WTC11 (cell line): ENCODE data around the gene PSMD8. TPM values are rescaled to one million over a fixed set of nuclear protein-coding genes. Genes with fewer than 3 reads are reported as not detected.

Experiments
- ATAC-seq: fragments of 200-7000 bp; cut with Tn5 transposase; 2 replicates; pipeline ENCODE4 v1.10.0; 2021; ENCODE audit warnings: mild to moderate bottlenecking, moderate library complexity
- CTCF ChIA-PET: fragments of 300-600 bp; sonication (Branson Sonifier 250); formaldehyde crosslinking; loops from one replicate; lab custom pipeline; 2021; ENCODE audit warnings: antibody characterized with exemption; lab: Charles Lee
- POLR2A ChIA-PET: fragments of 350-600 bp; sonication (Branson Sonifier 250); formaldehyde crosslinking; loops from one replicate; lab custom pipeline; 2021; ENCODE audit warnings: antibody characterized with exemption; lab: Charles Lee
- DNase-seq: peaks from one replicate; pipeline ENCODE4 v3.0.0; 2021; ENCODE audit warnings: low spot score
- H3K27ac Mint-ChIP-seq: 2 replicates; pipeline ENCODE4 v1.8.0; 2021; ENCODE audit warnings: mixed read lengths
- H3K27me3 Mint-ChIP-seq: 2 replicates; pipeline ENCODE4 v1.8.0; 2021; ENCODE audit warnings: low read depth, mild to moderate bottlenecking, moderate library complexity, mixed read lengths
- H3K36me3 Mint-ChIP-seq: 2 replicates; pipeline ENCODE4 v1.8.0; 2021; ENCODE audit warnings: mixed read lengths
- H3K4me1 Mint-ChIP-seq: 2 replicates; pipeline ENCODE4 v1.8.0; 2022; ENCODE audit warnings: mixed read lengths
- H3K4me3 Mint-ChIP-seq: 2 replicates; pipeline ENCODE4 v1.8.0; 2021; ENCODE audit warnings: mild to moderate bottlenecking, moderate library complexity, mixed read lengths
- H3K9me3 Mint-ChIP-seq: 2 replicates; pipeline ENCODE4 v1.8.0; 2021; ENCODE audit warnings: mixed read lengths
- ATF1 ChIP-seq: sonication (generic); formaldehyde crosslinking; IDR thresholded peaks from 2 replicates; pipeline ENCODE4 v1.8.1; 2023; ENCODE audit warnings: mild to moderate bottlenecking, moderate library complexity, missing genetic modification reagents
- CREM ChIP-seq: sonication (generic); formaldehyde crosslinking; IDR thresholded peaks from 2 replicates; pipeline ENCODE4 v1.8.1; 2022; ENCODE audit warnings: mild to moderate bottlenecking, missing genetic modification reagents, moderate library complexity
- E2F5 ChIP-seq: sonication (generic); formaldehyde crosslinking; IDR thresholded peaks from 2 replicates; pipeline ENCODE4 v1.8.1; 2022; ENCODE audit warnings: mild to moderate bottlenecking, moderate library complexity, missing genetic modification reagents
- ETV6 ChIP-seq: sonication (generic); formaldehyde crosslinking; IDR thresholded peaks from 2 replicates; pipeline ENCODE4 v1.8.1; 2022; ENCODE audit warnings: mild to moderate bottlenecking, missing genetic modification reagents
- FOXP4 ChIP-seq: sonication (generic); formaldehyde crosslinking; IDR thresholded peaks from 2 replicates; pipeline ENCODE4 v1.8.0; 2022; ENCODE audit warnings: mild to moderate bottlenecking, missing genetic modification reagents
- GRHL2 ChIP-seq: fragments of 250-450 bp; sonication (Bioruptor Pico); IDR thresholded peaks from 2 replicates; pipeline ENCODE4 v1.8.0; 2022; ENCODE audit warnings: mild to moderate bottlenecking, moderate library complexity; ENCODE audit not compliant: insufficient replicate concordance, severe bottlenecking
- HMGXB4 ChIP-seq: sonication (generic); formaldehyde crosslinking; IDR thresholded peaks from 2 replicates; pipeline ENCODE4 v1.8.1; 2023; ENCODE audit warnings: mild to moderate bottlenecking, moderate library complexity, missing genetic modification reagents
- MAX ChIP-seq: sonication (generic); formaldehyde crosslinking; IDR thresholded peaks from 2 replicates; pipeline ENCODE4 v1.8.0; 2022; ENCODE audit warnings: mild to moderate bottlenecking, missing genetic modification reagents
- NR1H2 ChIP-seq: sonication (generic); formaldehyde crosslinking; IDR thresholded peaks from 2 replicates; pipeline ENCODE4 v1.9.0; 2021; ENCODE audit warnings: mild to moderate bottlenecking, moderate library complexity, missing genetic modification reagents
- NR2C2 ChIP-seq: sonication (generic); formaldehyde crosslinking; IDR thresholded peaks from 2 replicates; pipeline ENCODE4 v1.8.0; 2022; ENCODE audit warnings: mild to moderate bottlenecking, missing genetic modification reagents
- NR3C1 ChIP-seq: sonication (generic); formaldehyde crosslinking; conservative IDR thresholded peaks from 2 replicates; pipeline ENCODE4 v1.8.1; 2023; ENCODE audit warnings: low read depth, mild to moderate bottlenecking, missing genetic modification reagents
- PRRX2 ChIP-seq: fragments of 250-450 bp; sonication (Bioruptor Pico); IDR thresholded peaks from 2 replicates; pipeline ENCODE4 v1.8.0; 2021; ENCODE audit warnings: mild to moderate bottlenecking
- USF1 ChIP-seq: sonication (generic); formaldehyde crosslinking; IDR thresholded peaks from 2 replicates; pipeline ENCODE4 v1.8.0; 2022; ENCODE audit warnings: mild to moderate bottlenecking, missing genetic modification reagents
- USF2 ChIP-seq: sonication (generic); formaldehyde crosslinking; IDR thresholded peaks from 2 replicates; pipeline ENCODE4 v1.8.1; 2023; ENCODE audit warnings: mild to moderate bottlenecking, missing genetic modification reagents, moderate library complexity
- ZNF138 ChIP-seq: sonication (generic); formaldehyde crosslinking; conservative IDR thresholded peaks from 2 replicates; pipeline ENCODE4 v1.8.1; 2022; ENCODE audit warnings: mild to moderate bottlenecking, moderate library complexity, missing genetic modification reagents
- ZNF232 ChIP-seq: sonication (generic); formaldehyde crosslinking; IDR thresholded peaks from 2 replicates; pipeline ENCODE4 v1.8.0; 2022; ENCODE audit warnings: mild to moderate bottlenecking, missing genetic modification reagents
- ZNF281 ChIP-seq: sonication (generic); formaldehyde crosslinking; IDR thresholded peaks from 2 replicates; pipeline ENCODE4 v1.8.0; 2023; ENCODE audit warnings: mild to moderate bottlenecking, missing genetic modification reagents
- ZNF317 ChIP-seq: sonication (generic); formaldehyde crosslinking; IDR thresholded peaks from 2 replicates; pipeline ENCODE4 v1.8.1; 2023; ENCODE audit warnings: low read depth, mild to moderate bottlenecking, moderate library complexity, missing genetic modification reagents, borderline replicate concordance
- ZSCAN18 ChIP-seq: fragments of 250-450 bp; sonication (Bioruptor Pico); IDR thresholded peaks from 2 replicates; pipeline ENCODE4 v2.1.2; 2022; ENCODE audit warnings: mild to moderate bottlenecking, moderate library complexity
- total RNA-seq: library from RNA; stranded (reverse); gene quantifications from 3 replicates; pipeline ENCODE4 v1.2.3, GENCODE V29; 2021

Gene PSMD8
- total RNA-seq, 1 experiment from 2014 or later, result 167 TPM

- TF ChIP-seq NR3C1 (CRISPR knock-in tag) (no peak), HMGXB4 (peak; percentile 45; the same call in 1 of the 2 replicates), GRHL2 (CRISPR knock-in tag) (no peak), ATF1 (no peak), NR2C2 (CRISPR knock-in tag) (no peak)
- TF ChIP-seq, all 79 proteins: peak for 5
These were observed 14.2 kb downstream of the PSMD8 start, which contains the start of gene SPRED3 (continued) for GRCh38 chr19:38388349-38389100.

GRCh38 chr19:38389101-38389925, 14.9 kb downstream of the PSMD8 start:
- DNase-seq (peak; percentile 59), ATAC-seq (no peak)
- Mint-ChIP-seq H3K4me1 (peaks cover 33% of the 10 kb centered on the region), H3K36me3 (peaks cover 24% of the 10 kb centered on the region), H3K4me3 (peak overlapping the region; percentile 83), H3K27me3 (peaks cover 3% of the 10 kb centered on the region; the same call in 1 of the 2 replicates), H3K9me3 (no peaks in the 10 kb centered on the region), H3K27ac (peak overlapping the region; percentile 87)
- ChIA-PET POLR2A (interaction anchor here (0.7 to 1.5 kb wide), 4 partner anchors 13 to 178 kb away, joined by 3 to 9 read pairs (median 4); partner anchors contain the start of genes FAM98C and PSMD8), CTCF (interaction anchor here (0.7 to 3.9 kb wide), 5 partner anchors 14 to 155 kb away, joined by 3 to 110 read pairs (median 8); partner anchors contain the start of genes FAM98C and PSMD8)
- TF ChIP-seq USF2 (CRISPR knock-in tag) (peak; percentile 96), ZNF138 (no peak), MAX (CRISPR knock-in tag) (no peak; the same call in 1 of the 2 replicates), ZNF281 (CRISPR knock-in tag) (peak; percentile 73), PRRX2 (CRISPR knock-in tag) (0 out of 2 replicates have a peak, but pooled peaks have one; percentile 60), USF1 (CRISPR knock-in tag) (peak; percentile 95), ZNF317 (CRISPR knock-in tag) (0 out of 2 replicates have a peak, but pooled peaks have one; percentile 2), ZNF232 (CRISPR knock-in tag) (peak; percentile 46; the same call in 1 of the 2 replicates), NR1H2 (CRISPR knock-in tag) (no peak), HMGXB4 (peak; percentile 77), FOXP4 (CRISPR knock-in tag) (peak; percentile 56; the same call in 1 of the 2 replicates), ETV6 (CRISPR knock-in tag) (0 out of 2 replicates have a peak, but pooled peaks have one; percentile 57), ZSCAN18 (CRISPR knock-in tag) (no peak), E2F5 (CRISPR knock-in tag) (peak; percentile 44; the same call in 1 of the 2 replicates), CREM (CRISPR knock-in tag) (peak; percentile 60; the same call in 1 of the 2 replicates)
